Measurements from ENCODE around the gene KRT6C. TPM values are rescaled to one million over a fixed set of nuclear protein-coding genes. Genes with fewer than 3 reads are reported as not detected.

The KRT6C gene
- total and polyA plus RNA-seq, 8 donors, result not detected

GRCh38 chr12:52477651-52478050 is 4.0 kb upstream of the KRT6C start:
- FAIRE-seq, result no peak

GRCh38 chr12:52474212-52474611 is 607 bp upstream of the KRT6C start:
- Histone ChIP-seq H3K27me3 (no peaks in the 10 kb centered on the region), H3K4me1 (no peaks in the 10 kb centered on the region), H3K4me3 (no peak overlapping the region), H3K36me3 (no peaks in the 10 kb centered on the region), H3K27ac (no peak overlapping the region), H3K9me3 (no peaks in the 10 kb centered on the region)
- TF ChIP-seq CTCF (IDR thresholded peaks at IDR 0.05), result no peak
- WGBS, 2 donors, result 94 to 95% methylated on average over 2 of the region's 2 CpGs
- no peak for FAIRE-seq
- intact Hi-C loops (cut with DNase I), result no loop called here
- no peak for ATAC-seq
- no peak for DNase-seq

More at GRCh38 chr12:52477651-52478050, 4.0 kb upstream of the KRT6C start:
- no peak for ATAC-seq
- no peak overlapping the region for H3K4me3 ChIP-seq
- no peaks in the 10 kb centered on the region for H3K36me3 ChIP-seq
- no peaks in the 10 kb centered on the region for H3K9me3 ChIP-seq
- H3K4me1 ChIP-seq, result no peaks in the 10 kb centered on the region
- WGBS, 2 donors, result 45 to 58% methylated on average over 2 of the region's 2 CpGs
- no peak for DNase-seq
- H3K27me3 ChIP-seq, result no peaks in the 10 kb centered on the region
- H3K27ac ChIP-seq, result no peak overlapping the region
- intact Hi-C loops (cut with DNase I), result no loop called here
- TF ChIP-seq CTCF (IDR thresholded peaks at IDR 0.05), result no peak

GRCh38 chr12:52469853-52470252 is 3.8 kb downstream of the KRT6C start:
- FAIRE-seq (no peak), ATAC-seq (no peak), DNase-seq (no peak)
- 58 to 65% methylated on average over 4 of the region's 4 CpGs for WGBS, 2 donors
- TF ChIP-seq CTCF (IDR thresholded peaks at IDR 0.05), result no peak
- Histone ChIP-seq H3K36me3 (no peaks in the 10 kb centered on the region), H3K4me3 (no peak overlapping the region), H3K27ac (no peak overlapping the region), H3K9me3 (no peaks in the 10 kb centered on the region), H3K4me1 (no peaks in the 10 kb centered on the region), H3K27me3 (no peaks in the 10 kb centered on the region)
- intact Hi-C loops (cut with DNase I), result no loop called here

- WGBS, 2 donors, result 43 to 57% methylated on average over 2 of the region's 2 CpGs
- no peak overlapping the region for H3K27ac ChIP-seq
- H3K4me1 ChIP-seq, result no peaks in the 10 kb centered on the region
- no peaks in the 10 kb centered on the region for H3K9me3 ChIP-seq
- H3K36me3 ChIP-seq, result no peaks in the 10 kb centered on the region
- DNase-seq (no peak), ATAC-seq (no peak), FAIRE-seq (no peak)
- no peak for TF ChIP-seq CTCF (IDR thresholded peaks at IDR 0.05)
- intact Hi-C loops (cut with DNase I), result no loop called here
- H3K4me3 ChIP-seq, result no peak overlapping the region
- H3K27me3 ChIP-seq, result peaks cover 0 to 6% (median 0%) of the 10 kb centered on the region in 4 donors
Observed at GRCh38 chr12:52464897-52465296, 8.7 kb downstream of the KRT6C start.

GRCh38 chr12:52461693-52462092 is 11.9 kb downstream of the KRT6C start:
- DNase-seq, result peak in 1 of 6 donors; percentile 30
- Histone ChIP-seq H3K4me3 (no peak overlapping the region), H3K4me1 (no peaks in the 10 kb centered on the region), H3K9me3 (no peaks in the 10 kb centered on the region), H3K36me3 (no peaks in the 10 kb centered on the region), H3K27ac (no peak overlapping the region), H3K27me3 (peaks cover 0 to 6% (median 0%) of the 10 kb centered on the region in 4 donors)
- no peak for ATAC-seq
- intact Hi-C loops (cut with DNase I), result no loop called here
- TF ChIP-seq CTCF (IDR thresholded peaks at IDR 0.05), result no peak
- WGBS, 2 donors, result 41 to 46% methylated on average over 5 of the region's 5 CpGs
- no peak for FAIRE-seq

Data from pancreas (tissue), 10 donors.